Right lobe of liver (tissue), 4 donors: ENCODE results near the gene SLC5A7.

Experiments used
- CTCF ChIP-seq, 4 donors: fragments of 200-600 bp in 3 of 4; fragments of 450-650 bp in 1 of 4; IDR thresholded peaks; one replicate each; pipeline versions ENCODE4 v1.5.1 to v1.8.0; 2016 to 2022; ENCODE audit warnings: antibody characterized with exemption in 4 of 4, mild to moderate bottlenecking in 2 of 4
- POLR2A ChIP-seq: fragments of 450-650 bp; IDR thresholded peaks from one replicate; pipeline ENCODE4 v1.6.1; 2017; ENCODE audit warnings: antibody characterized with exemption, mild to moderate bottlenecking
- donor health status: DM: no; HTN: no; CAD: no.
- donor health status: DM: no; HTN: no; CAD: no.
- donor health status: DM: no; HTN: yes; CAD: no.

GRCh38 chr2:107999158-107999557 is 12.8 kb downstream of the SLC5A7 start:
- TF ChIP-seq CTCF (IDR thresholded peaks at IDR 0.05) (no peak), POLR2A (no peak)
